PC-9 (cell line): ENCODE data around the gene DCHS1. TPM values are rescaled to one million over a fixed set of nuclear protein-coding genes. Genes with fewer than 3 reads are reported as not detected.

Experiments used
- BruUV-seq: library from RNA; stranded (reverse); fragments of 400-500 nt; replicated peaks from 2 replicates; lab custom pipeline; 2021; lab: Mats Ljungman, UMichigan
- CTCF ChIA-PET: fragments of 300-600 bp; sonication (Branson Sonifier 250); formaldehyde crosslinking; loops from one replicate; lab custom pipeline; 2022; ENCODE audit warnings: antibody characterized with exemption; lab: Charles Lee
- POLR2A ChIA-PET: fragments of 300-600 bp; sonication (Branson Sonifier 250); formaldehyde crosslinking; loops from one replicate; lab custom pipeline; 2022; ENCODE audit warnings: antibody characterized with exemption; ENCODE audit not compliant: unreplicated experiment; lab: Charles Lee
- DNase-seq, 2 experiments: peaks; one replicate each; pipeline versions ENCODE4 v3.0.0 to v3.0.0-alpha.2; 2015 to 2022; ENCODE audit warnings: mixed read lengths in 1 of 2
- H2AFZ ChIP-seq: fragments of 200-600 bp; sonication (generic); 2 replicates; pipeline ENCODE4 v1.8.1; 2017; ENCODE audit warnings: antibody characterized with exemption
- H3F3A ChIP-seq: fragments of 200-600 bp; sonication (generic); 2 replicates; pipeline ENCODE4 v1.8.1; 2017; ENCODE audit warnings: antibody characterized with exemption, mild to moderate bottlenecking, low read depth; ENCODE audit not compliant: insufficient read depth
- H3K27ac ChIP-seq: fragments of 200-600 bp; sonication (generic); 2 replicates; pipeline ENCODE4 v1.6.1; 2016; ENCODE audit warnings: mixed run types
- H3K27me3 ChIP-seq: fragments of 200-600 bp; sonication (generic); 2 replicates; pipeline ENCODE4 v1.6.1; 2016; ENCODE audit warnings: low read depth, mixed run types; ENCODE audit not compliant: insufficient read depth
- H3K36me3 ChIP-seq: fragments of 200-600 bp; sonication (generic); 2 replicates; pipeline ENCODE4 v1.6.1; 2016; ENCODE audit warnings: low read depth, mixed run types
- H3K4me1 ChIP-seq: fragments of 200-600 bp; sonication (generic); replicated peaks from 2 replicates; pipeline ENCODE4 v1.6.1; 2016; ENCODE audit warnings: mixed run types; ENCODE audit not compliant: insufficient read depth
- H3K4me2 ChIP-seq: fragments of 200-600 bp; sonication (generic); 2 replicates; pipeline ENCODE4 v1.6.1; 2017; ENCODE audit warnings: mixed run types
- H3K4me3 ChIP-seq: fragments of 200-600 bp; sonication (generic); 2 replicates; pipeline ENCODE4 v1.6.1; 2016; ENCODE audit warnings: mixed run types
- H3K79me2 ChIP-seq: fragments of 200-600 bp; sonication (generic); 2 replicates; pipeline ENCODE4 v1.6.1; 2017; ENCODE audit warnings: low read depth, mixed run types
- H3K9me2 ChIP-seq: fragments of 200-600 bp; sonication (generic); 2 replicates; pipeline ENCODE4 v1.8.1; 2017; ENCODE audit warnings: mild to moderate bottlenecking; ENCODE audit not compliant: insufficient read depth
- H3K9me3 ChIP-seq: fragments of 200-600 bp; sonication (generic); 2 replicates; pipeline ENCODE4 v1.8.1; 2016; ENCODE audit warnings: low read depth; ENCODE audit not compliant: insufficient read depth
- H4K20me1 ChIP-seq: fragments of 200-600 bp; sonication (generic); 2 replicates; pipeline ENCODE4 v1.8.1; 2017; ENCODE audit not compliant: insufficient read depth
- EZH2 ChIP-seq: fragments of 200-600 bp; sonication (generic); IDR thresholded peaks from 2 replicates; pipeline ENCODE4 v1.8.0; 2017; ENCODE audit warnings: antibody characterized with exemption, low read depth
- intact Hi-C: fragments of 100-400 bp; cut with micrococcal nuclease; formaldehyde crosslinking; loops from one replicate; pipeline ENCODE4 v1.10.0; 2022; ENCODE audit not compliant: unreplicated experiment
- total RNA-seq: library from RNA; stranded (reverse); gene quantifications from 2 replicates; pipeline ENCODE4 v1.2.3, GENCODE V29; 2021
- TF ChIP-seq, protein P1 (sequence below): fragments of 200-600 bp; sonication (generic); conservative IDR thresholded peaks from 2 replicates; pipeline ENCODE4 v1.6.1; 2017; ENCODE audit warnings: mixed run types, antibody characterized with exemption, mild to moderate bottlenecking, moderate library complexity

Gene DCHS1
- total RNA-seq, 1 experiment from 2014 or later: 0.22 TPM

GRCh38 chr11:6613496-6613895 lies 42.1 kb downstream of the DCHS1 start:
- Histone ChIP-seq H3K36me3 (no peaks in the 10 kb centered on the region), H3F3A (peaks cover 9% of the 10 kb centered on the region; the same call in 1 of the 2 replicates), H3K9me2 (no peaks in the 10 kb centered on the region), H3K4me2 (peak overlapping the region; percentile 99), H4K20me1 (no peaks in the 10 kb centered on the region), H3K4me1 (peaks cover 7% of the 10 kb centered on the region; the same call in 1 of the 2 replicates), H3K27ac (no peak overlapping the region; the same call in 1 of the 2 replicates), H2AFZ (no peak overlapping the region), H3K27me3 (no peaks in the 10 kb centered on the region), H3K4me3 (peak overlapping the region; percentile 98; the same call in 1 of the 2 replicates), H3K9me3 (no peaks in the 10 kb centered on the region), H3K79me2 (peaks cover 10% of the 10 kb centered on the region)
- ChIA-PET CTCF (no interaction called here), POLR2A (no interaction called here)
- intact Hi-C loops: no loop called here
- DNase-seq: no peak
- TF ChIP-seq EZH2: no peak
- TF ChIP-seq, protein P1, sequence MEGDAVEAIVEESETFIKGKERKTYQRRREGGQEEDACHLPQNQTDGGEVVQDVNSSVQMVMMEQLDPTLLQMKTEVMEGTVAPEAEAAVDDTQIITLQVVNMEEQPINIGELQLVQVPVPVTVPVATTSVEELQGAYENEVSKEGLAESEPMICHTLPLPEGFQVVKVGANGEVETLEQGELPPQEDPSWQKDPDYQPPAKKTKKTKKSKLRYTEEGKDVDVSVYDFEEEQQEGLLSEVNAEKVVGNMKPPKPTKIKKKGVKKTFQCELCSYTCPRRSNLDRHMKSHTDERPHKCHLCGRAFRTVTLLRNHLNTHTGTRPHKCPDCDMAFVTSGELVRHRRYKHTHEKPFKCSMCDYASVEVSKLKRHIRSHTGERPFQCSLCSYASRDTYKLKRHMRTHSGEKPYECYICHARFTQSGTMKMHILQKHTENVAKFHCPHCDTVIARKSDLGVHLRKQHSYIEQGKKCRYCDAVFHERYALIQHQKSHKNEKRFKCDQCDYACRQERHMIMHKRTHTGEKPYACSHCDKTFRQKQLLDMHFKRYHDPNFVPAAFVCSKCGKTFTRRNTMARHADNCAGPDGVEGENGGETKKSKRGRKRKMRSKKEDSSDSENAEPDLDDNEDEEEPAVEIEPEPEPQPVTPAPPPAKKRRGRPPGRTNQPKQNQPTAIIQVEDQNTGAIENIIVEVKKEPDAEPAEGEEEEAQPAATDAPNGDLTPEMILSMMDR: no peak
- BruUV-seq: no TSS peak

GRCh38 chr11:6612213-6613041 lies 43.2 kb downstream of the DCHS1 start, which contains the start of gene TAF10:
TAF10 (minus strand) TSS chr11:6612216; CDS start chr11:6612189, 27 bp downstream.
- H3K9me2 ChIP-seq: no peaks in the 10 kb centered on the region
- H3K4me3 ChIP-seq: peak within 1 kb of the TSS; percentile 98
- no peaks in the 10 kb centered on the region for H3K27me3 ChIP-seq
- no peaks in the 10 kb centered on the region for H4K20me1 ChIP-seq
- H2AFZ ChIP-seq: peak within 1 kb of the TSS; percentile 99
- DNase-seq: peak; percentile 78 to 86
- H3F3A ChIP-seq: peaks cover 15% of the 10 kb centered on the region
- TF ChIP-seq, protein P1: peak; percentile 56; the same call in 1 of the 2 replicates
- no peak for TF ChIP-seq EZH2
- peaks cover 10% of the 10 kb centered on the region for H3K4me1 ChIP-seq
- CTCF ChIA-PET: no interaction called here
- H3K79me2 ChIP-seq: peaks cover 10% of the 10 kb centered on the region
- H3K4me2 ChIP-seq: peak within 1 kb of the TSS; percentile 99
- H3K9me3 ChIP-seq: no peaks in the 10 kb centered on the region
- POLR2A ChIA-PET: interaction anchor here (0.5 to 0.8 kb wide), 9 partner anchors 8 to 879 kb away, joined by 3 to 13 read pairs (median 4); partner anchors contain the start of gene MRPL17
- peaks cover 4% of the 10 kb centered on the region; the same call in 1 of the 2 replicates for H3K36me3 ChIP-seq
- intact Hi-C loops: loop anchor here (1.0 kb wide), 1 partner anchor 71 kb away; the partner anchor contains the start of gene MRPL17
- TSS peak; percentile 97 for BruUV-seq
- peak within 1 kb of the TSS; percentile 87 for H3K27ac ChIP-seq

DNA sequence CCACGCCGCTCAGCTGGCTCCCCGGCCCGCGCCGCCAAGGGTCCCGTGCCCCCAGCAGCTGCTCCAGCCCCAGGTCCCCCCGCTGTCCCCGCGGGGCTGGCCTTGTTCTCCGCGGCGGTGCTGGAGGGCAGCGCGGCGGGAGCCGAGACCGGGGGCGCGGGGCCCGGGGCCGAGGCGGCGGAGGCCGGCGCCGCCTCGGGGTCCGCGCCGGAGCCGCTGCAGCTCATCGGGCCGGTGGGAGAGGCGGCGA lies 43.7 kb downstream of the DCHS1 start:
- ChIA-PET POLR2A (interaction anchor here (0.5 to 0.8 kb wide), 4 partner anchors 9 to 879 kb away, joined by 3 to 13 read pairs (median 4); partner anchors contain the start of gene MRPL17), CTCF (no interaction called here)
- Histone ChIP-seq H3K4me2 (peak overlapping the region; percentile 88), H3K4me1 (peaks cover 15% of the 10 kb centered on the region), H3K27me3 (no peaks in the 10 kb centered on the region), H3F3A (peaks cover 19% of the 10 kb centered on the region), H3K79me2 (peaks cover 10% of the 10 kb centered on the region), H3K27ac (no peak overlapping the region), H3K9me3 (no peaks in the 10 kb centered on the region), H3K36me3 (peaks cover 4% of the 10 kb centered on the region; the same call in 1 of the 2 replicates), H3K4me3 (peak overlapping the region; percentile 98), H4K20me1 (no peaks in the 10 kb centered on the region), H3K9me2 (no peaks in the 10 kb centered on the region), H2AFZ (0 out of 2 replicates have a peak overlapping the region, but pooled peaks have one; percentile 55)
- intact Hi-C loops: loop anchor here (1.0 kb wide), 1 partner anchor 71 kb away; the partner anchor contains the start of gene MRPL17
- TF ChIP-seq EZH2: no peak
- TF ChIP-seq, protein P1: no peak
- peak in 1 of 2 experiments; percentile 11 for DNase-seq
- BruUV-seq: no TSS peak
